HEK293 (cell line): ENCODE measurements around the gene MRPS2.

ENCODE experiments used
- CTCF ChIA-PET: fragments of 350-600 bp; formaldehyde crosslinking; extraction: SDS; loops from one replicate; lab custom pipeline; 2021; ENCODE audit warnings: antibody characterized with exemption; lab: Yijun Ruan, JAX
- POLR2A ChIA-PET: fragments of 300-600 bp; formaldehyde crosslinking; extraction: SDS; loops from one replicate; lab custom pipeline; 2020; ENCODE audit warnings: antibody characterized with exemption, inconsistent platforms; lab: Yijun Ruan, JAX
- H3K27ac ChIP-seq: fragments of 200-500 bp; sonication (Bioruptor generic); 2 replicates; pipeline ENCODE4 v1.5.1; 2014; ENCODE audit warnings: low read depth, low read length, control low read depth, inconsistent platforms; ENCODE audit errors: extremely low read depth
- H3K36me3 ChIP-seq, 2 experiments: fragments of 200-500 bp in 1 of 2; sonication (Bioruptor generic) in 1 of 2; 1 replicate in 1 of 2; 2 replicates in 1 of 2; pipeline ENCODE4 v1.5.1; 2014 to 2017; ENCODE audit warnings: inconsistent platforms in 2 of 2, low read length in 2 of 2; ENCODE audit not compliant: control insufficient read depth in 2 of 2, insufficient read depth in 1 of 2
- H3K4me1 ChIP-seq: fragments of 200-500 bp; sonication (Bioruptor generic); 2 replicates; pipeline ENCODE4 v1.5.1; 2014; ENCODE audit warnings: mild to moderate bottlenecking, low read length, inconsistent platforms; ENCODE audit not compliant: control insufficient read depth, insufficient read depth
- H3K4me3 ChIP-seq: 2 replicates; pipeline ENCODE4 v1.5.1; 2011; ENCODE audit warnings: low read depth, mild to moderate bottlenecking, control low read depth, low read length, moderate library complexity
- H3K9me3 ChIP-seq: fragments of 200-500 bp; sonication (Bioruptor generic); 2 replicates; pipeline ENCODE4 v1.5.1; 2014; ENCODE audit warnings: low read depth, low read length, inconsistent platforms; ENCODE audit not compliant: control insufficient read depth, insufficient read depth
- CTCF ChIP-seq: fragments of 450-650 bp; formaldehyde crosslinking; IDR thresholded peaks from 2 replicates; pipeline ENCODE4 v1.5.1; 2016; ENCODE audit warnings: missing biosample characterization, missing genetic modification characterization
- ELK4 ChIP-seq: IDR thresholded peaks from 2 replicates; pipeline ENCODE4 v1.6.1; 2011; ENCODE audit warnings: mild to moderate bottlenecking, low read depth, low read length, borderline replicate concordance
- KLF1 ChIP-seq: fragments of 450-650 bp; formaldehyde crosslinking; IDR thresholded peaks from 2 replicates; pipeline ENCODE4 v1.5.1; 2016; ENCODE audit warnings: missing biosample characterization, missing genetic modification characterization
- KLF7 ChIP-seq: fragments of 450-650 bp; formaldehyde crosslinking; IDR thresholded peaks from 2 replicates; pipeline ENCODE4 v1.5.1; 2016; ENCODE audit warnings: missing biosample characterization, missing genetic modification characterization, borderline replicate concordance
- MEIS1 ChIP-seq: sonication (generic); formaldehyde crosslinking; IDR thresholded peaks from 2 replicates; pipeline ENCODE4 v1.8.1; 2022; ENCODE audit warnings: missing genetic modification reagents, mild to moderate bottlenecking, borderline replicate concordance
- ZIC2 ChIP-seq: fragments of 450-650 bp; formaldehyde crosslinking; IDR thresholded peaks from 2 replicates; pipeline ENCODE4 v1.5.1; 2016; ENCODE audit warnings: missing biosample characterization, missing genetic modification characterization
- ZNF221 ChIP-seq: fragments of 450-650 bp; formaldehyde crosslinking; IDR thresholded peaks from 2 replicates; pipeline ENCODE4 v1.5.1; 2017; ENCODE audit warnings: missing biosample characterization, missing genetic modification characterization, borderline replicate concordance
- ZNF354C ChIP-seq: fragments of 450-650 bp; formaldehyde crosslinking; IDR thresholded peaks from 2 replicates; pipeline ENCODE4 v1.5.1; 2016; ENCODE audit warnings: missing biosample characterization, missing genetic modification characterization, low read depth, borderline replicate concordance
- ZNF416 ChIP-seq: fragments of 450-650 bp; formaldehyde crosslinking; IDR thresholded peaks from 2 replicates; pipeline ENCODE4 v1.5.1; 2016; ENCODE audit warnings: missing biosample characterization, missing genetic modification characterization
- ZNF48 ChIP-seq: fragments of 450-650 bp; formaldehyde crosslinking; IDR thresholded peaks from 2 replicates; pipeline ENCODE4 v1.5.1; 2016; ENCODE audit warnings: missing biosample characterization, missing genetic modification characterization
- ZNF510 ChIP-seq: fragments of 450-650 bp; formaldehyde crosslinking; IDR thresholded peaks from 2 replicates; pipeline ENCODE4 v1.5.1; 2018; ENCODE audit warnings: mild to moderate bottlenecking, missing genetic modification characterization, missing biosample characterization; ENCODE audit not compliant: insufficient replicate concordance
- ZNF549 ChIP-seq: fragments of 450-650 bp; IDR thresholded peaks from 2 replicates; pipeline ENCODE4 v1.5.1; 2018; ENCODE audit warnings: missing biosample characterization, missing genetic modification characterization, mild to moderate bottlenecking, inconsistent platforms, moderate library complexity
- ZNF645 ChIP-seq: fragments of 450-650 bp; formaldehyde crosslinking; IDR thresholded peaks from 2 replicates; pipeline ENCODE4; 2016; ENCODE audit warnings: missing biosample characterization, missing genetic modification characterization
- ZNF692 ChIP-seq: fragments of 450-650 bp; formaldehyde crosslinking; IDR thresholded peaks from 2 replicates; pipeline ENCODE4 v1.5.1; 2016; ENCODE audit warnings: missing biosample characterization, missing genetic modification characterization
- ZNF785 ChIP-seq: fragments of 450-650 bp; formaldehyde crosslinking; IDR thresholded peaks from 2 replicates; pipeline ENCODE4 v1.5.1; 2016; ENCODE audit warnings: missing biosample characterization, missing genetic modification characterization
- TF ChIP-seq, protein P1 (sequence below): fragments of 450-650 bp; formaldehyde crosslinking; IDR thresholded peaks from 2 replicates; pipeline ENCODE4 v1.5.1; 2016; ENCODE audit warnings: missing biosample characterization, missing genetic modification characterization
- TF ChIP-seq, protein P2 (sequence below): fragments of 450-650 bp; formaldehyde crosslinking; IDR thresholded peaks from 2 replicates; pipeline ENCODE4 v1.5.1; 2016; ENCODE audit warnings: missing biosample characterization, missing genetic modification characterization
- TF ChIP-seq, protein P3 (sequence below): fragments of 450-650 bp; formaldehyde crosslinking; IDR thresholded peaks from 2 replicates; pipeline ENCODE4 v1.5.1; 2016; ENCODE audit warnings: missing biosample characterization, missing genetic modification characterization, borderline replicate concordance

Gene MRPS2

GRCh38 chr9:135530146-135530545 lies 29.7 kb downstream of the MRPS2 start (continued):
- TF ChIP-seq ZNF692 (tag by site-specific recombination), result no peak
- no peak for TF ChIP-seq ZNF785 (tag by site-specific recombination)
- no peak for TF ChIP-seq MEIS1 (CRISPR knock-in tag)
- TF ChIP-seq ZNF48, result no peak

DNA sequence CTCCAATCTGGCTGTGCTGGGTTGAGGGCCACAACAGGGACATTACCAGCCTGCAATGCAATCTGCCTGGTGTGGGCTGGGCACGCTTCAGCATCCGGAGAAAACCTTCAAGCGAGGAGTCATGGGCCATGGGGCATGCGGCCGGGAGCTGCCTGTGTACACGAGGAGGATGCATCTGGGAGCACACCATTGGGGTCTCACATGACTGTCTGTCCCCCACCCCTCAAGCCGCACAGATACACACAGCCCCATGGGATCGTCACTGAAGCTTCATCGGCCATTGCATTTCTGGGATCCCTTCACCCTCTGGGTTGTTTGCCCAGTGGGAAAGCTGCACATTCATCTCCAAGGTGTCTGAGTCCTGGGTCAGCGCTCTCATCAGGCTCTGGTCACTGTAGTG lies 30.6 kb downstream of the MRPS2 start:
- CTCF ChIA-PET, result interaction anchor here (0.5 to 1.1 kb wide), 3 partner anchors 27 to 73 kb away, joined by 3 read pairs; no protein-coding TSS in a partner anchor

GRCh38 chr9:135533113-135533512 lies 32.6 kb downstream of the MRPS2 start:
- POLR2A ChIA-PET, result interaction anchor here (0.9 kb wide), 1 partner anchor 8 kb away, joined by 3 read pairs; no protein-coding TSS in a partner anchor
- H3K4me1 ChIP-seq, result no peaks in the 10 kb centered on the region
- no peak overlapping the region for H3K27ac ChIP-seq
- CTCF ChIA-PET, result interaction anchor here (0.7 kb wide), 1 partner anchor 28 kb away, joined by 3 read pairs; no protein-coding TSS in a partner anchor
- H3K36me3 ChIP-seq, result no peaks in the 10 kb centered on the region
- no peak overlapping the region for H3K4me3 ChIP-seq
- no peaks in the 10 kb centered on the region for H3K9me3 ChIP-seq
- TF ChIP-seq KLF1 (tag by site-specific recombination), result no peak
- no peak for TF ChIP-seq ZNF645
- TF ChIP-seq, protein P1, sequence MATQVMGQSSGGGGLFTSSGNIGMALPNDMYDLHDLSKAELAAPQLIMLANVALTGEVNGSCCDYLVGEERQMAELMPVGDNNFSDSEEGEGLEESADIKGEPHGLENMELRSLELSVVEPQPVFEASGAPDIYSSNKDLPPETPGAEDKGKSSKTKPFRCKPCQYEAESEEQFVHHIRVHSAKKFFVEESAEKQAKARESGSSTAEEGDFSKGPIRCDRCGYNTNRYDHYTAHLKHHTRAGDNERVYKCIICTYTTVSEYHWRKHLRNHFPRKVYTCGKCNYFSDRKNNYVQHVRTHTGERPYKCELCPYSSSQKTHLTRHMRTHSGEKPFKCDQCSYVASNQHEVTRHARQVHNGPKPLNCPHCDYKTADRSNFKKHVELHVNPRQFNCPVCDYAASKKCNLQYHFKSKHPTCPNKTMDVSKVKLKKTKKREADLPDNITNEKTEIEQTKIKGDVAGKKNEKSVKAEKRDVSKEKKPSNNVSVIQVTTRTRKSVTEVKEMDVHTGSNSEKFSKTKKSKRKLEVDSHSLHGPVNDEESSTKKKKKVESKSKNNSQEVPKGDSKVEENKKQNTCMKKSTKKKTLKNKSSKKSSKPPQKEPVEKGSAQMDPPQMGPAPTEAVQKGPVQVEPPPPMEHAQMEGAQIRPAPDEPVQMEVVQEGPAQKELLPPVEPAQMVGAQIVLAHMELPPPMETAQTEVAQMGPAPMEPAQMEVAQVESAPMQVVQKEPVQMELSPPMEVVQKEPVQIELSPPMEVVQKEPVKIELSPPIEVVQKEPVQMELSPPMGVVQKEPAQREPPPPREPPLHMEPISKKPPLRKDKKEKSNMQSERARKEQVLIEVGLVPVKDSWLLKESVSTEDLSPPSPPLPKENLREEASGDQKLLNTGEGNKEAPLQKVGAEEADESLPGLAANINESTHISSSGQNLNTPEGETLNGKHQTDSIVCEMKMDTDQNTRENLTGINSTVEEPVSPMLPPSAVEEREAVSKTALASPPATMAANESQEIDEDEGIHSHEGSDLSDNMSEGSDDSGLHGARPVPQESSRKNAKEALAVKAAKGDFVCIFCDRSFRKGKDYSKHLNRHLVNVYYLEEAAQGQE (tag by site-specific recombination), result no peak
- TF ChIP-seq CTCF (tag by site-specific recombination), result no peak
- no peak for TF ChIP-seq ZNF221 (tag by site-specific recombination)
- no peak for TF ChIP-seq ZNF510
- no peak for TF ChIP-seq ZNF549 (tag by site-specific recombination)
- no peak for TF ChIP-seq ZNF354C (tag by site-specific recombination)
- TF ChIP-seq ZIC2 (tag by site-specific recombination), result no peak

More for the DNA sequence above, 30.6 kb downstream of the MRPS2 start:
- Histone ChIP-seq H3K4me1 (no peaks in the 10 kb centered on the region), H3K36me3 (no peaks in the 10 kb centered on the region), H3K27ac (no peak overlapping the region), H3K4me3 (no peak overlapping the region), H3K9me3 (no peaks in the 10 kb centered on the region)
- POLR2A ChIA-PET, result no interaction called here
- TF ChIP-seq ZNF416 (tag by site-specific recombination), result no peak
- TF ChIP-seq, protein P2, sequence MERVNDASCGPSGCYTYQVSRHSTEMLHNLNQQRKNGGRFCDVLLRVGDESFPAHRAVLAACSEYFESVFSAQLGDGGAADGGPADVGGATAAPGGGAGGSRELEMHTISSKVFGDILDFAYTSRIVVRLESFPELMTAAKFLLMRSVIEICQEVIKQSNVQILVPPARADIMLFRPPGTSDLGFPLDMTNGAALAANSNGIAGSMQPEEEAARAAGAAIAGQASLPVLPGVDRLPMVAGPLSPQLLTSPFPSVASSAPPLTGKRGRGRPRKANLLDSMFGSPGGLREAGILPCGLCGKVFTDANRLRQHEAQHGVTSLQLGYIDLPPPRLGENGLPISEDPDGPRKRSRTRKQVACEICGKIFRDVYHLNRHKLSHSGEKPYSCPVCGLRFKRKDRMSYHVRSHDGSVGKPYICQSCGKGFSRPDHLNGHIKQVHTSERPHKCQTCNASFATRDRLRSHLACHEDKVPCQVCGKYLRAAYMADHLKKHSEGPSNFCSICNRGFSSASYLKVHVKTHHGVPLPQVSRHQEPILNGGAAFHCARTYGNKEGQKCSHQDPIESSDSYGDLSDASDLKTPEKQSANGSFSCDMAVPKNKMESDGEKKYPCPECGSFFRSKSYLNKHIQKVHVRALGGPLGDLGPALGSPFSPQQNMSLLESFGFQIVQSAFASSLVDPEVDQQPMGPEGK (tag by site-specific recombination), result no peak
- TF ChIP-seq KLF7 (tag by site-specific recombination), result no peak
- TF ChIP-seq, protein P3, sequence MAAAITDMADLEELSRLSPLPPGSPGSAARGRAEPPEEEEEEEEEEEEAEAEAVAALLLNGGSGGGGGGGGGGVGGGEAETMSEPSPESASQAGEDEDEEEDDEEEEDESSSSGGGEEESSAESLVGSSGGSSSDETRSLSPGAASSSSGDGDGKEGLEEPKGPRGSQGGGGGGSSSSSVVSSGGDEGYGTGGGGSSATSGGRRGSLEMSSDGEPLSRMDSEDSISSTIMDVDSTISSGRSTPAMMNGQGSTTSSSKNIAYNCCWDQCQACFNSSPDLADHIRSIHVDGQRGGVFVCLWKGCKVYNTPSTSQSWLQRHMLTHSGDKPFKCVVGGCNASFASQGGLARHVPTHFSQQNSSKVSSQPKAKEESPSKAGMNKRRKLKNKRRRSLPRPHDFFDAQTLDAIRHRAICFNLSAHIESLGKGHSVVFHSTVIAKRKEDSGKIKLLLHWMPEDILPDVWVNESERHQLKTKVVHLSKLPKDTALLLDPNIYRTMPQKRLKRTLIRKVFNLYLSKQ (tag by site-specific recombination), result no peak
- no peak for TF ChIP-seq ELK4
